Measurements from ENCODE around the gene NRIP1.

NRIP1 gene

DNA sequence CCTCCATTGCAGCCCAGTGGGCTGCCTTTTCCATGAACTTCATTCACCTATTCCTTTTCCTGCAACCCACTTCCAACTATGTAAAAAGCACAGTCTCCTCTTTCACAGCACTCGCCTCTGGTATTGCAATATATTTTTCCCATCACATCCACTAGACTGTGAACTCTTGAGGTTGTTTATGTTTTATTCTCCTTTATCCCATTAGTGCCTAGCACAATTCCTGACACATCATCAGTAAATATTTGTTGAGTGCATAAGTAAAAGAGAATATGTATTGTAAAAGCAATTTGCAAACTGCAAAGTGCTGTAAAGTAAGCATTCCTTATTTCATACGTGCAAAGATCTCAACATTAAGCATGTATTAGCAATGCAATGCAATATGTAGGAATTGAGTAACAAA is 27.9 kb upstream of the NRIP1 start:
- Histone ChIP-seq H3K9me2 (replicated peaks; ENCODE audit: control insufficient read depth, low read length) (no peaks in the 10 kb centered on the region), H4K20me1 (ENCODE audit: control insufficient read depth, insufficient read depth, low read depth, low read length) (no peaks in the 10 kb centered on the region), H3K79me2 (ENCODE audit: control insufficient read depth, low read length) (no peaks in the 10 kb centered on the region), H3K27me3 (ENCODE audit: control insufficient read depth, low read length) (no peaks in the 10 kb centered on the region), H3K4me2 (ENCODE audit: low read length) (no peak overlapping the region), H3K9me3 (ENCODE audit: control insufficient read depth, insufficient read depth, low read length) (no peaks in the 10 kb centered on the region), H3K4me3 (ENCODE audit: low read length) (no peak overlapping the region), H3K27ac (ENCODE audit: low read depth, low read length) (no peak overlapping the region), H3F3A (ENCODE audit: control insufficient read depth, insufficient read depth) (no peaks in the 10 kb centered on the region), H3K36me3 (ENCODE audit: control insufficient read depth, low read length) (no peaks in the 10 kb centered on the region), H3K4me1 (ENCODE audit: control insufficient read depth, low read length) (no peaks in the 10 kb centered on the region)
- TF ChIP-seq EZH2phosphoT487 (IDR thresholded peaks at IDR 0.05; ENCODE audit: borderline replicate concordance, low read length), result no peak
- TF ChIP-seq, protein P1, sequence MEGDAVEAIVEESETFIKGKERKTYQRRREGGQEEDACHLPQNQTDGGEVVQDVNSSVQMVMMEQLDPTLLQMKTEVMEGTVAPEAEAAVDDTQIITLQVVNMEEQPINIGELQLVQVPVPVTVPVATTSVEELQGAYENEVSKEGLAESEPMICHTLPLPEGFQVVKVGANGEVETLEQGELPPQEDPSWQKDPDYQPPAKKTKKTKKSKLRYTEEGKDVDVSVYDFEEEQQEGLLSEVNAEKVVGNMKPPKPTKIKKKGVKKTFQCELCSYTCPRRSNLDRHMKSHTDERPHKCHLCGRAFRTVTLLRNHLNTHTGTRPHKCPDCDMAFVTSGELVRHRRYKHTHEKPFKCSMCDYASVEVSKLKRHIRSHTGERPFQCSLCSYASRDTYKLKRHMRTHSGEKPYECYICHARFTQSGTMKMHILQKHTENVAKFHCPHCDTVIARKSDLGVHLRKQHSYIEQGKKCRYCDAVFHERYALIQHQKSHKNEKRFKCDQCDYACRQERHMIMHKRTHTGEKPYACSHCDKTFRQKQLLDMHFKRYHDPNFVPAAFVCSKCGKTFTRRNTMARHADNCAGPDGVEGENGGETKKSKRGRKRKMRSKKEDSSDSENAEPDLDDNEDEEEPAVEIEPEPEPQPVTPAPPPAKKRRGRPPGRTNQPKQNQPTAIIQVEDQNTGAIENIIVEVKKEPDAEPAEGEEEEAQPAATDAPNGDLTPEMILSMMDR (IDR thresholded peaks at IDR 0.05; ENCODE audit: low read depth, low read length, poor library complexity, severe bottlenecking), result no peak

DNA sequence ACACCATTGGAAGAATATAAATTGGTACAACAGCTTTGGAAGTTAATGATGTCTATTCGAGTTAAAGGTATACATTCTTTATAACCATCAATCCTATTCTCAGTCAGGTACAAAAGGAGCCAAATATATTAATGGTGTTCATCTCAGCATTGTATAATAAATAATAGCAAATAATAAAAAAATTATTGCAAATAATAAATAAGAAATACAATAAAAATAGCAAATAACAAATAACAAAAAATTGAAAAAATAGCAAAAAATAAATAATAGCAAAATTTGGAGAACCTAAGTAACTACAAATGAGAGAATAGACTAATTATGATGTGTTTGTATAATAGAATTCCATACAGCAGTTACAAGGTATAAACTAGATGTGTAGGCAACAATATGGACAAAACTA is 25.6 kb upstream of the NRIP1 start:
- TF ChIP-seq, protein P1 (IDR thresholded peaks at IDR 0.05; ENCODE audit: low read depth, low read length, poor library complexity, severe bottlenecking), result no peak
- TF ChIP-seq EZH2phosphoT487 (IDR thresholded peaks at IDR 0.05; ENCODE audit: borderline replicate concordance, low read length), result no peak
- no peaks in the 10 kb centered on the region for H3K79me2 ChIP-seq (ENCODE audit: control insufficient read depth, low read length)
- H3K9me3 ChIP-seq (ENCODE audit: control insufficient read depth, insufficient read depth, low read length), result no peaks in the 10 kb centered on the region
- H3K4me2 ChIP-seq (ENCODE audit: low read length), result no peak overlapping the region
- H3K4me1 ChIP-seq (ENCODE audit: control insufficient read depth, low read length), result no peaks in the 10 kb centered on the region
- no peaks in the 10 kb centered on the region for H4K20me1 ChIP-seq (ENCODE audit: control insufficient read depth, insufficient read depth, low read depth, low read length)
- H3F3A ChIP-seq (ENCODE audit: control insufficient read depth, insufficient read depth), result no peaks in the 10 kb centered on the region
- H3K9me2 ChIP-seq (replicated peaks; ENCODE audit: control insufficient read depth, low read length), result no peaks in the 10 kb centered on the region
- no peak overlapping the region for H3K27ac ChIP-seq (ENCODE audit: low read depth, low read length)
- H3K27me3 ChIP-seq (ENCODE audit: control insufficient read depth, low read length), result no peaks in the 10 kb centered on the region
- H3K36me3 ChIP-seq (ENCODE audit: control insufficient read depth, low read length), result no peaks in the 10 kb centered on the region
- H3K4me3 ChIP-seq (ENCODE audit: low read length), result no peak overlapping the region

DNA sequence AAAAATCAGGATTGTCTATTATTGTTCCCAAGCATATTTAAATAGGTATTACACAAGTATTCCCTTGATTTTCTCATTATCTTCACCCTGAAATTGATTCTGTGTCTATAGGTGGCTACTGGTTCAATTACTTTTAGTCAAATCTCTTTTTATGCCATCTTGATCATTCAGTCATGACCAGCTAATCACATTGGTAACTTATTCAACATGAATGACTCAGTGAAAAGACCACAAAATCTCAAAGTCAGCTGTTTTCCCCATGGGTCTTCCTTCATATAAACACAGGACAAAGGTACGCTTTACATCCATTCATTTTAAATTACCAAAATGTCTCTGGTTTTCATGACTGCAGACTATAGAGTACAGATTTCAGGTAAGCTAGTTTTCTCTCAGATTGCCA is 23.7 kb upstream of the NRIP1 start:
- Histone ChIP-seq H3K4me1 (ENCODE audit: control insufficient read depth, low read length) (no peaks in the 10 kb centered on the region), H3K4me2 (ENCODE audit: low read length) (no peak overlapping the region), H4K20me1 (ENCODE audit: control insufficient read depth, insufficient read depth, low read depth, low read length) (no peaks in the 10 kb centered on the region), H3K36me3 (ENCODE audit: control insufficient read depth, low read length) (no peaks in the 10 kb centered on the region), H3K79me2 (ENCODE audit: control insufficient read depth, low read length) (no peaks in the 10 kb centered on the region), H3K27ac (ENCODE audit: low read depth, low read length) (no peak overlapping the region), H3K27me3 (ENCODE audit: control insufficient read depth, low read length) (no peaks in the 10 kb centered on the region), H3K4me3 (ENCODE audit: low read length) (no peak overlapping the region), H3F3A (ENCODE audit: control insufficient read depth, insufficient read depth) (no peaks in the 10 kb centered on the region), H3K9me2 (replicated peaks; ENCODE audit: control insufficient read depth, low read length) (no peaks in the 10 kb centered on the region), H3K9me3 (ENCODE audit: control insufficient read depth, insufficient read depth, low read length) (no peaks in the 10 kb centered on the region)
- TF ChIP-seq EZH2phosphoT487 (IDR thresholded peaks at IDR 0.05; ENCODE audit: borderline replicate concordance, low read length), result no peak
- TF ChIP-seq, protein P1 (IDR thresholded peaks at IDR 0.05; ENCODE audit: low read depth, low read length, poor library complexity, severe bottlenecking), result no peak

DNA sequence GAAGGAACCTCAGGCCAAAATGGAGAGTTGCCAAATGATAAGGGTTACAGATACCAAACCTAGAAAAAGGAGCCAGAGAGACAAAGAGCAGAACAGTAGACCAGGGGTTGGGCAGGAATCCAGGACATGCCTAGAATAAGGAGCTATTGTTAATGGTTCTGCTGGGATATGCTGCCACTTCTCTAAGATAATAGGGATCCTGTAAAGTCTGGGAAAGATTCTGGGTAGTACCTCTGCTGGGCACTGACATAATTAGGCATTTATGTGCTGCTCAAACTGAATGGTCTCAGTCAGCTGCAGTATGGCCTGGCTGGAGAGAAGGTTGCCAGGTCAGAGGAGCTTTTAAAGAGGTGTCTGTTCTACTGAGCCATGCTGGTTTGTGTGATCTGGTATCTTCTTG is 19.9 kb upstream of the NRIP1 start:
- H3K4me1 ChIP-seq (ENCODE audit: control insufficient read depth, low read length), result no peaks in the 10 kb centered on the region
- no peaks in the 10 kb centered on the region for H3K27me3 ChIP-seq (ENCODE audit: control insufficient read depth, low read length)
- no peak overlapping the region for H3K27ac ChIP-seq (ENCODE audit: low read depth, low read length)
- H3F3A ChIP-seq (ENCODE audit: control insufficient read depth, insufficient read depth), result no peaks in the 10 kb centered on the region
- no peaks in the 10 kb centered on the region for H3K9me3 ChIP-seq (ENCODE audit: control insufficient read depth, insufficient read depth, low read length)
- H3K4me3 ChIP-seq (ENCODE audit: low read length), result no peak overlapping the region
- no peaks in the 10 kb centered on the region for H3K36me3 ChIP-seq (ENCODE audit: control insufficient read depth, low read length)
- TF ChIP-seq EZH2phosphoT487 (IDR thresholded peaks at IDR 0.05; ENCODE audit: borderline replicate concordance, low read length), result no peak
- TF ChIP-seq, protein P1 (IDR thresholded peaks at IDR 0.05; ENCODE audit: low read depth, low read length, poor library complexity, severe bottlenecking), result no peak
- H3K79me2 ChIP-seq (ENCODE audit: control insufficient read depth, low read length), result no peaks in the 10 kb centered on the region
- H4K20me1 ChIP-seq (ENCODE audit: control insufficient read depth, insufficient read depth, low read depth, low read length), result no peaks in the 10 kb centered on the region
- no peaks in the 10 kb centered on the region; the same call in 1 of the 2 replicates for H3K9me2 ChIP-seq (replicated peaks; ENCODE audit: control insufficient read depth, low read length)
- H3K4me2 ChIP-seq (ENCODE audit: low read length), result no peak overlapping the region

All from DOHH2 (cell line).